Stimulated activated naive CD4-positive, alpha-beta T cell (primary cell): ENCODE results near the gene OR5AP2.
"Not testable (repeated sequence)": the region's sequence is repeated elsewhere in the genome, so short reads cannot be mapped to it uniquely, and the experiment has no call there.

ENCODE experiments used
- DNase-seq, 6 experiments: peaks; one replicate each; lab custom pipeline; 2025; lab: John Stamatoyannopoulos, UW

The OR5AP2 gene

GRCh38 chr11:56642339-56642738, at the start of gene OR5AP2:
Gene OR5AP2, minus strand, starts transcription at chr11:56642439. Its CDS starts 0 bp downstream, at chr11:56642439.
- no peak for DNase-seq

- not testable (repeated sequence) for DNase-seq
Measured at GRCh38 chr11:56691179-56691578, 48.9 kb upstream of the OR5AP2 start.

- no peak for DNase-seq
Measured at GRCh38 chr11:56688554-56689100, 46.4 kb upstream of the OR5AP2 start.

GRCh38 chr11:56670984-56671383, 28.7 kb upstream of the OR5AP2 start:
- DNase-seq = no peak

- no peak for DNase-seq
Measured at GRCh38 chr11:56663386-56663785, 21.1 kb upstream of the OR5AP2 start, which contains the start of gene OR5AR1. Gene OR5AR1, plus strand, starts transcription at chr11:56663686. Its CDS starts 0 bp downstream, at chr11:56663686.

GRCh38 chr11:56659755-56660154, 17.5 kb upstream of the OR5AP2 start:
- DNase-seq = no peak

- DNase-seq = no peak
Measured at GRCh38 chr11:56637500-56637899, 4.7 kb downstream of the OR5AP2 start.

GRCh38 chr11:56636861-56637260, 5.4 kb downstream of the OR5AP2 start:
- no peak for DNase-seq

GRCh38 chr11:56632329-56632728, 9.9 kb downstream of the OR5AP2 start:
- no peak for DNase-seq

GRCh38 chr11:56625946-56626345, 16.3 kb downstream of the OR5AP2 start:
- no peak for DNase-seq

- no peak for DNase-seq
Measured at GRCh38 chr11:56624661-56625110, 17.6 kb downstream of the OR5AP2 start.

GRCh38 chr11:56611174-56611573, 31.1 kb downstream of the OR5AP2 start:
- no peak for DNase-seq

- DNase-seq = not testable (repeated sequence)
Measured at GRCh38 chr11:56592088-56592717, 50.0 kb downstream of the OR5AP2 start.
